IPS-18a (cell line): Measurements from ENCODE around the gene COX7B.
"Not testable (repeated sequence)": the region's sequence is repeated elsewhere in the genome, so short reads cannot be mapped to it uniquely, and the experiment has no call there.

Experiments used
- H3K27ac ChIP-seq: one replicate; pipeline ENCODE4 v1.5.1; 2013; ENCODE audit warnings: low read length
- H3K27me3 ChIP-seq: one replicate; pipeline ENCODE4 v1.6.1; 2013; ENCODE audit warnings: mild to moderate bottlenecking, low read length; ENCODE audit not compliant: control insufficient read depth, insufficient read depth
- H3K36me3 ChIP-seq: one replicate; pipeline ENCODE4 v1.6.1; 2013; ENCODE audit warnings: low read depth, low read length; ENCODE audit not compliant: control insufficient read depth
- H3K4me1 ChIP-seq: one replicate; pipeline ENCODE4 v1.6.1; 2013; ENCODE audit warnings: low read depth, low read length; ENCODE audit not compliant: control insufficient read depth
- H3K4me3 ChIP-seq: one replicate; pipeline ENCODE4 v1.5.1; 2013; ENCODE audit warnings: low read length
- H3K9ac ChIP-seq: one replicate; pipeline ENCODE4 v1.6.1; 2013; ENCODE audit warnings: mild to moderate bottlenecking, low read length, moderate library complexity
- H3K9me3 ChIP-seq: one replicate; pipeline ENCODE4 v1.6.1; 2013; ENCODE audit warnings: low read depth, low read length; ENCODE audit not compliant: control insufficient read depth

The COX7B gene

DNA sequence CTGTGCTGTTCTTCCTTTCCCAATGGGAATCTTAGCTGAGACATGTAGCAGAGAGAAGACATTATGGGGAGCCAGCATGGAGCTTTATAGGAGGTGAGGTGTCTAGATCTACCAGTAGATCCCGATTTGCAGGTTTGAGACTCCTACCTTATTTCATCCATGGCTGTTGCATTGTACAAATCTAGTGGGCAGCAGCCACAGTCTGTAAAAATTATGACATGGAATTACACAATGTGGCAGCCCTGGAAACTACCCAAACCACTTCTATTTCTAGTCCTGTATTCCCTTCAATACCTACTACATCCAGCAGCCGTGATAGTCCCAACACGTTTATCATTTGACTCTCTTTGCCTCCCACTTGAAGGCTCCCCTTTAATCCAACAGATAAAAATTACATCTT, 19.3 kb downstream of the COX7B start:
- H3K4me1 ChIP-seq: no peaks in the 10 kb centered on the region
- H3K4me3 ChIP-seq: no peak overlapping the region
- H3K9ac ChIP-seq: no peak overlapping the region
- no peak overlapping the region for H3K27ac ChIP-seq
- H3K27me3 ChIP-seq: no peaks in the 10 kb centered on the region
- peaks cover 5% of the 10 kb centered on the region for H3K9me3 ChIP-seq
- H3K36me3 ChIP-seq: no peaks in the 10 kb centered on the region

DNA sequence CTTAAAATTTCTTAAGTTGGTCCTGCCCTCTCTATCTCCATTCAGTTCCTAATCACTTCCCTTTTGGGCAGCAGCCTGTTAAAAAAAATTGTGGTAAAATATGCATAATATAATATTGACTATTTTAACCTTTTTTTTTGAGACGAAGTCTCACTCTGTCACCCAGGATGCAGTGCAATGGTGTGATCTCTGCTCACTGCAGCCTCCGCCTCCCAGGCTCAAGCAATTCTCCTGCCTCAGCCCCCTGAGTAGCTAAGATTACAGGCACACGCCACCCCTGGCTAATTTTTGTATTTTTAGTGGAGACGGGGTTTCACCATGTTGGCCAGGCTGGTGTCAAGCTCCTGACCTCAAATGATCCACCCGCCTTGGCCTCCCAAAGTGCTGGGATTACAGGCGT, 20.1 kb downstream of the COX7B start:
- not testable (repeated sequence) for H3K36me3 ChIP-seq, H3K27me3 ChIP-seq, H3K9me3 ChIP-seq, H3K4me1 ChIP-seq, H3K27ac ChIP-seq, H3K9ac ChIP-seq, H3K4me3 ChIP-seq

DNA sequence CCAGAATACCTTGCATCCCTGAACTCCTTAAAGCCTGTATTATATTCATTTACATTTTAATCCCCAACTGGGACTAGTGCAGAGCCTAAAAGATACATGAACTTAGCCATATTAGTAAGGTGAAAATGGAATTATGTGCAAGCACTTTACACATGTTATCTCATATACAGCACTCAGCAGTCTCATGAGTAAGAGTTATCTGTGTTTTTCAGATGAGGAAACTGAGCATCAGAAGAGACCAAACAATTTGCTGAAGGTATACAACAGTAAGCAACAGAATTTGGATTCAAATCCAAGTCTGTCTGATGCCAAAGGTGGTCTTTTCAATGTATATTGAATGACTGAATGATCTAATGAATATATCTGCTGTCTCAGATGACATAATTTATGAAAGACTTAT, 23.5 kb downstream of the COX7B start:
- peaks cover 5% of the 10 kb centered on the region for H3K9me3 ChIP-seq
- H3K4me3 ChIP-seq: no peak overlapping the region
- no peak overlapping the region for H3K9ac ChIP-seq
- no peaks in the 10 kb centered on the region for H3K4me1 ChIP-seq
- H3K27me3 ChIP-seq: no peaks in the 10 kb centered on the region
- H3K27ac ChIP-seq: no peak overlapping the region
- H3K36me3 ChIP-seq: no peaks in the 10 kb centered on the region

DNA sequence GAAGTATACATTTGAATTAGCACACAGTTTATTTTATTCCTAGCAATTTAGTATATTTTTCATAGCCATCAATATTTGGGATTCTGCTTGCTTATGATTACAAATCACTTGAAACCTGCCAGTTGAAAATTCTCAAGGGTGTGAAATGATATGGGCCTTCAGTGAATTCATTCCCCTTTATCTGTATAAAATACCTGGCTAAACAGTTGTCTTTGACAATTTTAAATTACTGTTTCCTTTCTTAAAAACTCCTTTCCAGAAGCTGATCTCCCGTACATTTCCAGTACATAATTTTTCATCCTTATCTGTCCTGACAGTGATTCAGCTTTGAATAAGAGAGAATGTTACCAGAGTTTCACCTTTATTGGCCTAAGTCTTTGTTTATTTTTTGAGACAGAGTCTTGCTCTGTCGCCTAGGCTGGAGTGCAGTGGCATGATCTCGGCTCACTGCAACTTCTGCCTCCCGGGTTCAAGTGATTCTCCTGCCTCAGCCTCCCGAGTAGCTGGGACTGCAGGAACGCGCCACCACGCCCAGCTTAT, 25.1 kb downstream of the COX7B start:
- Histone ChIP-seq H3K36me3 (no peaks in the 10 kb centered on the region), H3K27ac (no peak overlapping the region), H3K9me3 (peaks cover 5% of the 10 kb centered on the region), H3K4me3 (no peak overlapping the region), H3K27me3 (no peaks in the 10 kb centered on the region), H3K9ac (no peak overlapping the region), H3K4me1 (no peaks in the 10 kb centered on the region)

DNA sequence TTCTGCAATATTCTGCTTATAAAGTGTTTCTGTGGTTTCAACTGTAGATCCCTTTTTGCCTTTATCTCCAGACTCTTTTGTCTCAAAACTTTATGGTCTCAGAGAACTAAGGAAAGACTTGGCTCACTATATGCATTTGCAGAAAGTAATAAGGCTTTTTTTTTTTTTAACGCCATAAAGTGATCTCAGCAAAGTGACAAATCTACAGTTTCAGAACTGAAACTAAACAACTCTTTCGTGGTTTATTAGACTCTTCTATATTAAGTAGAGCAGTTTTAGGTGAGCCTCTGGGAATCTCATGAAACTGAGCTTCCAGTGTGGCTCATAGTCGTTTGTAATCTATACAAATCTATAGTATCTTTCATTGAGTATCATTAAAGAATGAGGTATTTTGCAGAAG, 26.5 kb downstream of the COX7B start:
- Histone ChIP-seq H3K27ac (no peak overlapping the region), H3K9ac (no peak overlapping the region), H3K4me3 (no peak overlapping the region), H3K36me3 (no peaks in the 10 kb centered on the region), H3K4me1 (no peaks in the 10 kb centered on the region), H3K9me3 (peaks cover 15% of the 10 kb centered on the region), H3K27me3 (no peaks in the 10 kb centered on the region)

DNA sequence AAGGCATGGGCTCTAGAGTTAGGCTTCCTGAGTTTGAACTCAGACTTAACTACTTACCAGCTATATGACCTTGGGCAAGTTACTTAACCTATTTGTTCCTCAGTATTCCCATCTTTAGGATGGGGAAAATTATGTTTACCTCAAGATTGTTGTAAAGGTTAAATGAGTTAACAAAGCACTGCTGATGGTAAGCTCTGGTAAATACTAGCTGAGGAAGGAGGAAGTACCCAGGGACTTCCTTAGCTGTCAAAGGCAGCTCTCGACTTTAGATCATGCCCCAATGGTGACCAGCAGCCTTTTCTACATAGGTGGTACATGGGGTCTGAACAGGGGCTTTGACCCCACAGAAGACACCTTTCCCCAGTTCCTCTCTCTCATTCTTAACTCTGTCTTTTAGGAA, 31.3 kb downstream of the COX7B start:
- Histone ChIP-seq H3K9ac (no peak overlapping the region), H3K27ac (no peak overlapping the region), H3K27me3 (no peaks in the 10 kb centered on the region)

DNA sequence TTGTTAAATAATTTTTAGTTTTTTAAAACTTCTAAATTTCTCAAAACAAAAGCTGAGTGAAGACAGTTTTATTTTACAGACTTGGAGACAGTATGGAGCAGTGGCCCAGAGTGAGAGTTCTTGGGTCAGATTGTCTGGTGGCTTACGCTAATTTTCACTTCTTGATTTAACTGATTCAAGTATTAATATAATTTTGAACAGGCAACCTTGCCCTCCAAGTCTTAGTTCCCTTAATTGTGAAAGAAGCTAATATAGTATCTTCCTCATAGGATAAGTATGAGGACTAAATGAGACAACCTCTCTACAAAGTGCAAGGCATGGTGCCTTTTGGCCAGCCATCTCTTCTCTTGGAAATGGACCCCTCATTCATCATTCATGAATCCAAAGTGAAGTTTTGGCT, 36.6 kb downstream of the COX7B start:
- Histone ChIP-seq H3K27ac (no peak overlapping the region), H3K4me1 (no peaks in the 10 kb centered on the region), H3K4me3 (no peak overlapping the region), H3K27me3 (no peaks in the 10 kb centered on the region), H3K36me3 (no peaks in the 10 kb centered on the region), H3K9me3 (peaks cover 5% of the 10 kb centered on the region), H3K9ac (no peak overlapping the region)

More for the DNA sequence above, 31.3 kb downstream of the COX7B start:
- Histone ChIP-seq H3K4me3 (no peak overlapping the region), H3K4me1 (no peaks in the 10 kb centered on the region), H3K36me3 (no peaks in the 10 kb centered on the region), H3K9me3 (peaks cover 10% of the 10 kb centered on the region)

DNA sequence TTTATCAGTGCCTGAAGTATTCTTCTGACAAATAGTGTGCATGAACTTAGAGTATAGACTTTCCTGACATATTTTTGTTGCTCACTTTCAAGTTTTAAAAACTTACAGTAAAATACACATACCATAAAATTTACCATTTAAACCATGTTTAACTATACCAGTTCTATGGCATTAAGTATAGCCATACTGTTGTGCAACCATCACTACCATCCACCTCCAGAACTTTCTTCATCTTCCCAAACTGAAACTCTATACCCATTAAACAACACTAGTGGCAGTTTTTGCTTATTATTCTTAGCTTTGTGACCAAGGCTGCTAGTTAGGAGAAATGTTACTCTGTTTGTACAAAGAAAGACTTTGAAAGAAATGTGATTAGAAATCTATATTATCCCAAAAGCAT, 37.0 kb downstream of the COX7B start:
- no peaks in the 10 kb centered on the region for H3K36me3 ChIP-seq
- no peaks in the 10 kb centered on the region for H3K27me3 ChIP-seq
- no peak overlapping the region for H3K4me3 ChIP-seq
- H3K9ac ChIP-seq: no peak overlapping the region
- no peak overlapping the region for H3K27ac ChIP-seq
- no peaks in the 10 kb centered on the region for H3K4me1 ChIP-seq
- H3K9me3 ChIP-seq: peaks cover 5% of the 10 kb centered on the region

DNA sequence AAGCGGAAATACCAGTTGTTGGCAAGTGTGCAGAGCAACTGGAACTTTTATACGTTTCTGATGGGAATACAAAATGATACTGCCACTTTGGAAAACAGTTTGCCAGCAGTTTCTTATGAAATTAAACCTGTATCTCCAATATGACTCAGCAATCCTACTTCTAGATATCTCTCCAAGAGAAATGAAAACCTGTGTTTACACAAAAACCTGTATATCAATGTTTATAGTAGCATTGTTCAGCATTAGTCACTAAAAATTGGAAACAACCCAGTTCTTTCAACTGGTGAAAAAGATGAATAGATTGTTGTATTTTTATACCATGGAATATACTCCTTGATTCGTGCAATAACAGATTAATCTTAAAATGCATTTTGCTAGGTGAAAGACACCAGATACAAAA, 38.0 kb downstream of the COX7B start:
- Histone ChIP-seq H3K36me3 (no peaks in the 10 kb centered on the region), H3K4me3 (no peak overlapping the region), H3K9ac (no peak overlapping the region), H3K27me3 (no peaks in the 10 kb centered on the region), H3K4me1 (no peaks in the 10 kb centered on the region), H3K9me3 (peaks cover 5% of the 10 kb centered on the region), H3K27ac (no peak overlapping the region)

DNA sequence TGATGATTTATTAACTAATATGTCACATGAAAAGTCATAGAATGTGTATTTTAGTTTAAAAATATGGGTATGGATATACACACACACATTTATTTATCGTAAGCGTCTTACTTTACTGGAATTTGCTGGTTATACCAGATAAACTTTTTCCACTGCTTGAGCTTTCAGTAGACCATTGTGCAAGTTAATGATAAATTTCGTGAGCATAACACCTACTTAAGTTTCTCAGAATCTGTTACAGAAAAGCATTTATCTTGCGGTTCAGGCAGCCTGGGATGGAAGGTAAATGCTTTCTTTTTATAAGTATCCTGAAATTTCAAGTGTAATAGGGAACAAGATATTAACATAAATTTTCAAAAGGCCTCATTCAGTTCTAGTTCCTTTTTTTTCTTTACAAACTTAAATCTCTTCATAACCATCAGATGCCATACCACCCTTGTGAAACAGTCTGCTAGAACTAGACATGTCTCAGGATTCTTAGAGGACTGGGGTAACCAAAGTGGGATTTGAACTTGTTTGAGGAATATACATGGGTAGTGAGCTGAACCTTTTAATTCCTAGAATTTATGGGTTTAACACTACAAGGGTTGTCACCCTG, 38.9 kb downstream of the COX7B start:
- Histone ChIP-seq H3K27ac (no peak overlapping the region), H3K4me3 (no peak overlapping the region), H3K27me3 (no peaks in the 10 kb centered on the region), H3K4me1 (no peaks in the 10 kb centered on the region), H3K9me3 (peaks cover 5% of the 10 kb centered on the region), H3K36me3 (no peaks in the 10 kb centered on the region), H3K9ac (no peak overlapping the region)

DNA sequence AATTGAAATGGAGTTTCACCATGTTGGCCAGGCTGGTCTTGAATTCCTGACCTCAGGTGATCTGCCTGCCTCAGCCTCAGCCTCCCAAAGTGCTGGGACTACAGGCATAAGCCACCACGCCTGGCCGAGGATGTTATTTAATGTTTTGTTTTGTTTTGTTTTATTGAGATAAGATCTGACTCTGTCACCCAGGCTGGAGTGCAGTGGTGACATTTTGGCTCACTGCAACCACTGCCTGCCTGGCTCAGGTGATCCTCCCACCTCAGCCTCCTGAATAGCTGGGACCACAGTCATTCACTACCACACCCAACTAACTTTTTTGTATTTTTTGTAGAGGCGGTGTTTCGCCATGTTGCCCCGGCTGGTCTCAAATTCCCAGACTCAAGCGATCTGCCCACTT, 45.8 kb downstream of the COX7B start:
- not testable (repeated sequence) for H3K4me1 ChIP-seq, H3K27ac ChIP-seq, H3K9me3 ChIP-seq, H3K36me3 ChIP-seq, H3K4me3 ChIP-seq, H3K9ac ChIP-seq, H3K27me3 ChIP-seq

DNA sequence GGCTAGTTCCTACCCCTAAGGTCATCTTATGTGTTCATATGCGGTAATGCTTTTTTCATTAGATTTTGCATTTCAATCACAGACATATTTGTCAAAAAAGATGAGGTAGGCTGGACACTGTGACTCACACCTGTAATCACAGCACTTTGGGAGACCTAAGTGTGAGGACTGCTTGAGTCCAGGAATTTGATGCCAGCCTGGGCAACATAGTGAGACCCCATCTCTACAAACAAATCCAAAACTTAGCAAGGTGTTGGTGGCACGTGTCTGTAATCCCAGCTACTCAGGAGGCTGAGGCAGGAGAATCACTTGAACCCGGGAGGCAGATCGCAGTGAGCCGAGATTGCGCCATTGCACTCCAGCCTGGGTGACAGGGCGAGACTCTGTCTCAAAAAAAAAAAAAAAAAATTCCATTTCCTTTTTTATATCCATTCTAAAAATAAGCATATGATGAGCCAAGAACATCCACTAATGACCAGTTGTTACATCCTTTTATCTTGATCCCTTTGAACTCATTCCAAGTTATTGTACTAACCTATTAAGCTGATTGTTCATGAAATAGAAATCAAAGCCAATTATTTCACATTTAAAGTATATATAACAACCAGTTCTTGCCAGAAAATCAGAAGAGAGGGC, 46.8 kb downstream of the COX7B start:
- no peak overlapping the region for H3K4me3 ChIP-seq
- no peak overlapping the region for H3K9ac ChIP-seq
- no peaks in the 10 kb centered on the region for H3K4me1 ChIP-seq
- H3K36me3 ChIP-seq: no peaks in the 10 kb centered on the region
- peaks cover 2% of the 10 kb centered on the region for H3K9me3 ChIP-seq
- no peaks in the 10 kb centered on the region for H3K27me3 ChIP-seq
- H3K27ac ChIP-seq: no peak overlapping the region
